ENCODE data around the gene PIERCE2.

DNA sequence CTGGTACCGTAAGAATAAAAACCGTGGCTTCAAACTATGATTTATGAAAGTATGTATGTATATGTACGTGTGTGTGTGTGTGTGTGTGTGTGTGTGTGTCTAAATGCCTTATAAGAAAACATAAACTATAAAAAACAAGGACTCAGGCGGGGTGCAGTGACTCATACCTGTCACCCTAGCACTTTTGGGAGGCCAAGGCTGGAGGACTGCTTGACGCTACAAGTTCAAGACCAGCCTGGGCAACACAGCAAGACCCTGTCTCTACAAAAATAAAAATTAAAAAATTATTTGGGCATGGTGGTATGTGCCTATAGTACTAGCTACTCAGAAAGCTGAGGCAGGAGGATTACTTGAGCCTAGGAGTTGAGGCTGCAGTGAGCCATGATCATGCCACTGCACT is 29.2 kb upstream of the PIERCE2 start:
- TF ChIP-seq, protein P1, sequence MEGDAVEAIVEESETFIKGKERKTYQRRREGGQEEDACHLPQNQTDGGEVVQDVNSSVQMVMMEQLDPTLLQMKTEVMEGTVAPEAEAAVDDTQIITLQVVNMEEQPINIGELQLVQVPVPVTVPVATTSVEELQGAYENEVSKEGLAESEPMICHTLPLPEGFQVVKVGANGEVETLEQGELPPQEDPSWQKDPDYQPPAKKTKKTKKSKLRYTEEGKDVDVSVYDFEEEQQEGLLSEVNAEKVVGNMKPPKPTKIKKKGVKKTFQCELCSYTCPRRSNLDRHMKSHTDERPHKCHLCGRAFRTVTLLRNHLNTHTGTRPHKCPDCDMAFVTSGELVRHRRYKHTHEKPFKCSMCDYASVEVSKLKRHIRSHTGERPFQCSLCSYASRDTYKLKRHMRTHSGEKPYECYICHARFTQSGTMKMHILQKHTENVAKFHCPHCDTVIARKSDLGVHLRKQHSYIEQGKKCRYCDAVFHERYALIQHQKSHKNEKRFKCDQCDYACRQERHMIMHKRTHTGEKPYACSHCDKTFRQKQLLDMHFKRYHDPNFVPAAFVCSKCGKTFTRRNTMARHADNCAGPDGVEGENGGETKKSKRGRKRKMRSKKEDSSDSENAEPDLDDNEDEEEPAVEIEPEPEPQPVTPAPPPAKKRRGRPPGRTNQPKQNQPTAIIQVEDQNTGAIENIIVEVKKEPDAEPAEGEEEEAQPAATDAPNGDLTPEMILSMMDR (IDR thresholded peaks at IDR 0.05): no peak
- no peak for TF ChIP-seq POLR2A (IDR thresholded peaks at IDR 0.05)
